HG02885 (cell line): Measurements from ENCODE around the gene PACC1.
"Not testable (repeated sequence)": the region's sequence is repeated elsewhere in the genome, so short reads cannot be mapped to it uniquely, and the experiment has no call there.

ENCODE experiments used
- ATAC-seq: cut with Tn5 transposase; IDR thresholded peaks from one replicate; pipeline ENCODE4 v1.9.1; 2021; ENCODE audit warnings: mild to moderate bottlenecking; ENCODE audit not compliant: unreplicated experiment, poor library complexity

PACC1 gene

DNA sequence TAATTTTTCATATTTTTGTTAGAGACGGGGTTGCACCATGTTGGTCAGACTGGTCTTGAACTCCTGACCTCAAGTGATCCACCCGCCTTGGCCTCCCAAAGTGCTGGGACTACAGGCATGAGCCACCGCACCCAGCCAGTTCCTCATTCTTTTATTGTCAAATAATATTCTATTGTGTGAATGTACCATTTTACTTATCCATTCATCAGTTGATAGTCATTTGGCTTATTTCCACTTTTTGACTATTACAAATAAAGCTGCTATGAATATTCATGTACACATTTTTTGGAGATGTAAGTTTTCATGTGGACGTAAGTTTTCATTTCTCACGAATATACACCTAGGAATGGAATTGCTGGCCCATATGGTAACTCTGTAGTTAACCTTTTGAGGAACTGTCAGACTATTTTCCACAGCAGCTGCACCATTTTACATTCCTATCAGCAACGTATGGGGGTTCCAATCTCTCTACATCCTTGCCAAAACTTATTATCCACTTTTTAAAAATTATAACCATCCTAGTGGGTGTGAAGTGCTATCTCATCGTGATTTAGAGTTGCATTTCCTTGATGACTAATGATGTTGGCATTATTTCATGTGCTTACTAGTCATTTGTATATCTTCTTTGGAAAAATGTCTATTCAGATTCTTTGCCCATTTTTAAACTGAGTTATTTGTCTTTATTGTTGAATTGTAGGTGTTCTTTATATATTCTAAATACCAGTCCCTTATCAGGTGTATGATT lies 12.7 kb downstream of the PACC1 start:
- ATAC-seq = no peak

DNA sequence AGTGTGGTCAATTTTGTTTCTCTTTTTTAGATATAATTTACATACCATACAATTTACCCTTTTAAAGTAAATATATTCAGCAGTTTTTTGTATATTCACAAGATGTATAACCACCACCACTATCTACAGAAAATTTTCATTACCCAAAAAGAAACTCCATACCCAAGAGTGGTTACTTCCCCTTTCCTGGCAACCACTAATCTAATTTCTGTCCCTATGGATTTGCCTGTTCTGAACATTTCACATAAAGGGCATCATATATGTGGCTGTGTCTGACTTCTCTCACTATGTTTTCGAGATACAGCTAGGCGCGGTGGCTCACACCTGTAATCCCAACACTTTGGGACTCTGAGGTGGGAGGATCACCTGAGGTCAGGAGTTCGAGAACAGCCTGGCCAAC lies 13.6 kb downstream of the PACC1 start:
- ATAC-seq = no peak

DNA sequence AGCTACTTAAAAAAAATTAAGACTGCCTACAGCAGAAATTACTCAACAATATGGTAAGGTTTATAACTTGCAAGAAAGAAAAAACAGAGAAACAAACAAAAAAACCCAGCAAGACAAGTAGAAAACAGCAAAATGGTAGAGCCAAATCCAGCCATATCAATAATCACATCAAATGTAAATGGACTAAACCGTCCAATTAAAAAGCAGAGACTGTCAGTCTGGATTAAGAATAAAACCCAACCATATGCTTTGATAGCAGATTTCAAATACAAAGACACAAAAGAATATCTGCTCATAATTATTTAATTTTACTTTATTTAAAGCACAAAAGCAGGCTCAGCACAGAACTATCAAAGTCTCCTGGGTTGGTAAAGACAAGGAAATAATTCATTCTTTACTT lies 17.5 kb downstream of the PACC1 start:
- ATAC-seq = no peak

DNA sequence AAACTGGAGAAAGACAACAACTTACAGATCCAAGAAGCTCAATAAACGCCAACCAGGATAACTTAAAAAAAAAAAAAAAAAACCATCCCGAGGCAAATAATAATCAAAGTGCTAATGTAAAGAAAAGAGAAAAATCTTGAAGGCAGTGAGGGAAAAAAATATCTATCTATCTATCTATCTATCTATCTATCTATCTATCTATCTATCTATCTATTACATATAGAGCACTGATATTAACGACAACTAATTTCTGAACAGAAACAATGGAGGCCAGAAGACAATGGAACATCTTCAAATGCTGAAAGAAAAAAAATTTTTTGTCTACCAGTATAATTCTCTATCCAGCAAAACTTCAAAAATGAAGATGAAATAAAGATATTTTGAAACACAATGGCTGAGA lies 18.0 kb downstream of the PACC1 start:
- no peak for ATAC-seq

DNA sequence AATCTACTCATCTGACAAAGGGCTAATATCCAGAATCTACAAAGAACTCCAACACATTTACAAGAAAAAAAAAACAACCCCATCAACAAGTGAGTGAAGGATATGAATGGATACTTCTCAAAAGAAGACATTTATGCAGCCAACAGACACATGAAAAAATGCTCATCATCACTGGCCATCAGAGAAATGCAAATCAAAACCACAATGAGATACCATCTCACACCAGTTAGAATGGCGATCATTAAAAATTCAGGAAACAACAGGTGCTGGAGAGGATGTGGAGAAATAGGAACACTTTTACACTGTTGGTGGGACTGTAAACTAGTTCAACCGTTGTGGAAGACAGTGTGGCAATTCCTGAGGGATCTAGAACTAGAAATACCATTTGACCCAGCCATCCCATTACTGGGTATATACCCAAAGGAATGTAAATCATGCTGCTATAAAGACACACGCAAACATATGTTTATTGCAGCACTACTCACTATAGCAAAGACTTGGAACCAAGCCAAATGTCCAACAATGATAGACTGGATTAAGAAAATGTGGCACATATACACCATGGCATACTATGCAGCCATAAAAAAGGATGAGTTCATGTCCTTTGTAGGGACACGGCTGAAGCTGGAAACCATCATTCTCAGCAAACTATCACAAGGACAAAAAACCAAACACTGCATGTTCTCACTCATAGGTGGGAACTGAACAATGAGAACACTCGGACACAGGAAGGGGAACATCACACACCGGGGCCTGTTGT lies 18.8 kb downstream of the PACC1 start:
- ATAC-seq = not testable (repeated sequence)

DNA sequence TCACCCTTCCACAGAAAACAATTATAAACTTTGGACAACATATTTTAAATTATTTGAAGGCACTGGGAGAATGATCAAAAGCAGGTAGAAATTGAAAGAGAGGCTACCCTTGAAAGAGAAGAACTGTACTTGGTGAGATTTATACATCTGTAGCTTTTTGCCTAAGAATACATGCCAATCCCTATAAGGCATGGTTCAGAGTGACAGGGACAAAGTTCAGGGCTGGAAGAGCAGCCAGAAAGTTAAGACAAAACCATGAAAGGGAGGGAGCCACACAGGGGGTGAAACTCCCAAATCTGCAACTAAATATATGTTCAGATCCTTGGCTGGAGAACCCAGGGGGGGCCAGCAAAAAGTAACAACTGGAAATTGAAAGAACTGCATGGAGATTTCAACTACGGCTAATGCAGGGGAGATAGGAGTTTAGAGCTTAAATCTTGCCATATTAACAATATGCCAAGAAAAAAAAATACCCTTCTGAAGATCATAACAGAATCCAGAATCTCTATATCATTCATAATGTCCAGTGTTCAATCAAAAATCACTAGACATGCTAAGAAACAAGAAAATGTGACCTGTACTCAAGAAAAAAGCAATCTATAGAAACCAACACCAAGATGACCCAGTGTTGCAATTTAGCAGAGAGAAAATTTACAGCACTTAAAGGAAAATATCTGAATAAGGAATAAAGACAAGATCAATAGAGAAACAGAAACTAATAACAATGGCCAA lies 25.5 kb downstream of the PACC1 start:
- no peak for ATAC-seq

DNA sequence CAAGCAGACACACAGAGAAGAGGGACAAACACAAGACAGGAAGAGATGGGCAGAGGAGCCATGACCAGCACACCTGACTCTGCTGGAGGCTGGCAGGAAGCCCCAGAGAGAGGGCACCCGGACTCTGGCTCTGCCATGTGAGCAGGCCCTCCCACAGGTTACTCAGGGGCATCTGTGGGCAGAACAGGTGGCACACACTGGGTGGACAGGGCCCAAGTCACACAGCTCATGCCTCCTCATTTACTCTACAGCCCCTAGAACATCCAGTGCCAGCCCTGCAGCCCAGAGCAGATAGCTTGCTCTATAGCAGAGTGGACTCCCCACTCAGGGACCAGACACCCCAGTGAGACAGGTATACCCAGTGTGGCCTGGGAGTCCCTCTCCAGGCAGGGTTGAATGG lies 28.7 kb downstream of the PACC1 start:
- ATAC-seq = no peak

DNA sequence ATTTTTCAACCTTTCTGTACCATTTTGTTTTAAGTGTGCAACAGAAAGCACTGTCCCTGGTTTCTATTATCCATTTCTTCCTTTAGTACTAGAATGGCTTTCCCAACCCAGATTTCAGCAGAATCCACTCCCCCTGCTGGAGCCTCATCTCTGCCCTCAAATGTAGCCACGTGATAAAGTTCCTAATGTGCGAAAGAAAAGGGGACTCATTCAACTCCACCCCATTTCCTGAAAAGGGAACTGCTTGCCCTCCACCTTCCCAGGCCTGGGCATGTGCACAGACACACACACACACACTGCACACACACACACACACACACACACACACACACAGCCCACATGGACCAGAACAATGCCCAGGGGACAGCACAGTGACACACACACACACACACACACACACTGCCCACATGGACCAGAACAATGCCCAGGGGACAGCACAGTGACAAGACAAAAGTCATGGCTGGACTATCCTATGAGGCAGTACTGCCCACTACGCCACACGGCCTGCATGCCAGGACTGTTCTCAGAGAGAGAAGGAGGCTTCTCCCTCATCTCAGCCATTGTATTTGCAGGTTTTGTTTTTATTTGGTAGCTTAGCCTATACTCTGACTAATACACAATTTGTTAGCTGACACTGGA lies 33.2 kb downstream of the PACC1 start:
- ATAC-seq = no peak

DNA sequence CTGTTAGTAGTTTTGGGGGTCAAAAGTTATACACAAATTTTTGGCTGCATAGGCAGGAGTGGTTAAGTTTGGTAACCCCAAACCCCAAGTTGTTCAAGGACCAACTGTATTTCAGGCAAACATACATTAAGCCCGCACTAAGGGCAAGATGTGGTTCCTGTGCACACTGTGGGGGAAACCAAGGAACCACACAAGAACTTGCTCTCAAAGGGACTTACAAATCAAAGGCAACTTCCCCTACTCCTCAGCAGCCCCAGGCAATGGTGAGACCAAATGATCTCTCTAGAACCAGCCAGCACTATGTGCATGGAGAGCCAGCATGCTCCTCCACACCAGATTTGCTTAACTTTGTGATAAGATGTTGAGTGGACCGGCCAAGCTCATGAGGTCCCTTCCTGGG lies 35.3 kb downstream of the PACC1 start:
- no peak for ATAC-seq

DNA sequence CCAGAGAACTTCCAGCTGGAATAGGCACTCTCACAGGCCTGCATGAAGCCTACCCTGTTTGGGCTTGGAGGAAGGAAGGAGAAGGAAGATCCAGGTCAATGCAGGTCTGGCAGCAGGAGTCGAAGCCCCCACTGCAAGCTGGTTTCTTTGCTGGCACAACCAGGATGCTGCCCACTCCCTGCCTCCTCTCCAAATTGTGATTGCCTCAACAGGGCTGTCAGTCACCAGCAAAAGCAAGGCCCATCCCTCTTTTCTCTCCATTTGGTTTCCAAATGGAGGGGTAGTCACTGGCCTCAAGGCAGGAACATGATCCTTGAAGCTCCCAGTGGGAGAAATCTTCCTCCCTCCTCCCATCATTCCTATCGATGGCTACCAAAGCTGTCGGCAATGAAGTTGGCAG lies 37.0 kb downstream of the PACC1 start:
- no peak for ATAC-seq

DNA sequence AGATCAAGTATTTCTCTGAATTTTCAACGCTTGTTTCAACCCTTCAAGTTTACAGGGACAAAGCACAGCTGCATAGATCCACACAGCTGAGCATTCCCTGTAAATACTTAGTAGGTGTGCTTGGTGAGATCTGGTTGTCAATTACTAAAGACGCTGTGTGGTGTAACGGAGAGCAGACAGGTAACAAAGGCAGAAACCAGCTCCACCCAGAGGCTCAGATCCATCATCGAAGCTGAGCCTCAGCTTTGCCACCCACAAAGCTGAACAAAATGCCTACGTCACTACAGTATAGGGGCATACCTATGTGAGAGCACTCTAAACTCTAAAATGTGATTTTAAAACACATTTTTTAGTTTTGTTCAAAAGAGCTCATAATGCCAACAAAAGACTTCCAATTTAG lies 38.7 kb downstream of the PACC1 start:
- no peak for ATAC-seq

DNA sequence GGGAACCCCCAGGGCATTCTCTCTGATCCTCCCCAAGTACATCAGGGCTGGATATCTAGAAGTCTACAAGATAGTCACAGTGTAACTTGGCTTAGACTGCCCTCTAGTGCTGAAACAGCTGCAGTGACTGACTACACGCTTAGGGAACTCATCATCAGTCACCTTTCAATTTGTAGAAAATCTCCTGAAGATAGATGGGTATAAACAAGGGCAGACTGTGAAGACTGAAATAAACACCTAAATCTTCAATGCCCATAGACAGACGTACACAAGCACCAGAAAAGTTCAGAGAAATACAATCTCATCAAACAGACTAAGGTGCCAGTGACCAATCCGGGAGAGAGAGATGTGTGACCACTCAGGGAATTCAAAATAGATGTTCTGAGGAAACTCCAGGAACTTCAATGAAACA lies 46.6 kb downstream of the PACC1 start:
- peak; percentile 69 for ATAC-seq

DNA sequence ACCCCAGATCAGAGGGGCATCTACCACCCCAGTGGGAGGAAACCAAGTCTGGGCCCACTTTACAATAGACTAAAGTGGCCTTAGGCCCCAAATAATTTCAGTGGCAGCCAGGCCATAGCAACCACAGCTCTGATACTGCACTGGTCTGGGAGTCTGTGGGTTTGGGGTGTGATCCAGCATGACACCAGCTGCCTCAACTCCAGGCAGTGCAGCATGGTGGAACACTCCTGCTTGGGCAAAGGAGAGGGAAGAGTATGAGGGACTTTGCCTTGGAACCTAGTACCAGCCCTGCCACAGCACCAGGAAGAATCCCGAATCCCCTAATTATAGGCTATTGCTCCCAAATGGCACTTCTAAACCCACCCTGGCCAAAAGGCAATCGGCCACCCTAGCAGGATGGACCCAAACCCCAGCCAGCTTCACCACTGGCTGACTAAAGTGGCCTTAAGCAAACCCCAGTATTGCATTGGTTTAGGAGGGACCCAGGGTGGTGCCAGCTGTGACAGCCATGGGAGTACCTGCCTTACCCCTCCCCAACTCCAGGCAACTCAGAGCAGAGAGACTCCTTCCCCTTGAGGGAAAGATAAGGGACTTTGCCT lies 47.1 kb downstream of the PACC1 start:
- no peak for ATAC-seq

DNA sequence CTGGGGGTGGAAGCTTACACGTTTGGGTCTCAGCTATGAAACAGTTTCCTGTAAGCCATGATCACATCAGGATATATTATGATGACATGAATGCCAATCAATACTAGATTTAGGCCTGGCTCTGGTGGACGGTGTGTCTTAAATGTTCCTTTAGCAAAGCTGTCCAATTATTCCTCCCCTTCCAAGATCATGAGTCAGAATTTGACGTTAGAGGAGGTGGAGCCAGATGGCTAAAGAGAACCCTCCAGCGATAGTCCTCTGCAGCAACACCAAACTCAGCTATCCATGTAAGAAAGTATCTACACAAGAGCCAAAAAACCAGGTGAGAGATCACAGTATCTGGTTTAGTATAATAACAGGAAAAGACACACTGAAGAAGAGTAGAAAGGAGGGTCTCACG lies 47.8 kb downstream of the PACC1 start:
- no peak for ATAC-seq

DNA sequence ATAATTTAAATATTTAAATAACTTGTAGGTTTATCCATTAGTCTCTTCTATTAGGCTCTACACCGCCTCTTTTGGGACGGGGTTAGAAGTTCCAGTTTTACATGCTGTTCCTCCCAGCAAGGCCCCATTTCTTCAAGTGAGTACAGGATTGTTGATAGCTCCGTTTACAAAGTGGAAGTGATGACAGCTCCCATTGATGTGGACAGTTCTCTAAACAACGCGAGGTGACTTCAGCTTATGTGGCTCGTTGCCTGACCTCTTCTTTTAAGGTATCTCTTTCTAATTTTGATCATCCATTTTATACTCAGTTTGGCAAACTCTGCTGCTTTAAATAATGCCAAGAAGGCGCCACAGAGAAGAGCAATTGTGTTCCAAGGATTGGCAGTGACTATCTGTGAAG lies 49.7 kb downstream of the PACC1 start:
- no peak for ATAC-seq

DNA sequence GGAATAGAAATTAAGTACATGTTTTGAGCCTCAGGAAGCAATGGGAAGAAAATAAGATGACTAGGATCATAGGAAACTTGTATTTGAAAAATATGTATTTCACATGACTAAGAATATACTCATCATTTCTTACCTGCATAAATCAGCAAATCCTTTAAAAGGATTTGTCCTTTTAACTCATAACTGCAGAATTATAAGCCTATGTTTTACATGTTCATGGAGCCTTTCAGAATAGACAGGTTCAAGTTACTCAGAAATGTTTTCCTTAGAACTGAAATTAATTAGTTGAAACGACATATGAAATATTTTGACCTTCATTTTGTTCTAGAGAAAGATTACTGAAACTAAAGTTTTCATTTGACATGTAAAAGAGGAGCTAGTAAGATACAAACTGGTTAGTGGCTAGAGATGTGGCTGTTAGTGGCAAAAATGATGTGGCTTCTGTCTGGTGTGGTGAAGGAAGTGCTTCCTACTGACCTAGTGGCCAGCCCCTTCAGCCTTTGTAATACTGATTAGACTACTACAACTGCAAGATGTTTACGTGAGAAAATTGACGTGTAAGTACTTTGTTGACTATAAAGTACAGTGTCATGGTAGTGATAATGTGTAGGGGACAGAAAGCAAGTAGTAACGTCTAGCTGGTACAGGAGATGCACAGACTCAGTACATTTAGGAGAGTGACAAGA lies 54.7 kb downstream of the PACC1 start:
- ATAC-seq = no peak

DNA sequence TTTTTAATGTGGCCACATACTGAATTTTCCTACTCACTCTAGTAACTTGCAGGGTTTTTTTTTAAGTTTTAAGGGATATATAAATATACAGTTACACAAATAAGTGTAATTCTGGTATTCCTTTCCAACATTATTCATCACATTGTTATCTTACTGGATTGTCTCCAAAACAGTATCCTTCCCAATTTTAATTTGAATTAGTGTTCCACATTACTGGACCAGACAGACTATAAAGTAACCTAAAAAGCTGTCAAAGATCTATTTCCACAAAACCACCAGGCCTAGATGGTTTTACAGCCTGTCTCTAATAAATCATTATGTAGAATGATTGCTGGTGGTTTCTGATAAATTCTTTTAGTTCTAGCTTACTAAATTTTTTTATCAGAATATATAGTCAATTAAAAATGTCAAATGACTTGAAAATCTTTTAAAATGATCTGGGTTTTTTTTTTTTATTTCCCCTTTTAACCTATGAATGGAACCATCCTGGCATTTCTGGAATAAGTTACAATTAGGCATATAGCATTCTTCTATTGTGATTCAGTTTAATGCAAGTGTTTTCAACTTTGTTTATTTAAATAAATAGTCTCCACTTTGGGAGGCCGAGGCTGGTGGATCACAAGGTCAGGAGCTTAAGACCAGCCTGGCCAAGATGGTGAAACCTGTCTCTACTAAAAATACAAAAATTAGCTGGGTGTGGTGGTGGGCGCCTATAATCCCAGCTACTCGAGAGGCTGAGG lies 59.3 kb downstream of the PACC1 start:
- no peak for ATAC-seq

DNA sequence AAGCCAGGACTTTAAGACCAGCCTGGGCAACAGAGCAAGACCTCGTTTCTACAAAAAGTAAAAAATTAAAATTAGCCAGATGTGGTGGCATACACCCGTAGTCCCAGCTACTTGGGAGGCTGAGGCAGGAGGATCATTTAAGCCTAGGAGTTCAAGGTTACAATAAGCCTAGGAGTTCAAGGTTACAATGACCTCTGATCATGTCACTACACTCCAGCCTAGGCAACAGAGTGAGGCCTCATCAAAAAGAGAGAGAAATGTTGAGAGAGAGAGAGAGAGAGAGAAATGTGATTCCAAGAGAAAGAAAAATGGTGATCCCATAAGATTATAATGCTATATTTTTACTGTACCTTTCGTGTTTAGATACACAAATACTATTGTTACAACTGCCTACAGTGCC lies 60.2 kb downstream of the PACC1 start:
- no peak for ATAC-seq

DNA sequence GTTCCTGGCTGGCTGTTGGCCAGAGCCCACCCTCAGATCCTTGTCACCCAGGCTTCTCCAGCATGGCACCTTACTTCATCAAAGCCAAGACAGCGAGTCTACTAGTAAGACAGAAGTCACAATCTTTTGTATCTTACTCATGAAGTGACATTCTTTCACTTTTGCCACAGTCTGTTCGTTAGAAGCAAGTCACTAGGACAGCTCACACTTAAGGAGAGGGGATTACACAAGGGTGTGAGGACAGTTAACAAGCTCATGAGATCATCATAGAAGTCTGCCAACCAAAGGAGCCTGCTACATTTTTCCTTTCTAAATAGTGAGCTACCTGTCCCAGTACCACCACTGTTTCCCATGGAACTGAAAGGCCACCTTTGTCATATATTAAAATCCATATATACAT lies 61.5 kb downstream of the PACC1 start:
- ATAC-seq = no peak
